CD4-positive, alpha-beta T cell treated with Interleukin-12 subunit alpha and Interleukin-12 subunit beta, for 1 hour (primary cell): ENCODE measurements around the gene NFKBIL1.

Source experiments
- DNase-seq: peaks from one replicate; pipeline ENCODE4 v3.0.0-alpha.2; 2020

The NFKBIL1 gene

GRCh38 chr6:31535538-31536324 is 11.7 kb upstream of the NFKBIL1 start:
- DNase-seq = no peak

- DNase-seq = peak; percentile 42
Observed at GRCh38 chr6:31538805-31539400, 8.5 kb upstream of the NFKBIL1 start.

- DNase-seq = no peak
Observed at GRCh38 chr6:31540640-31541039, 6.8 kb upstream of the NFKBIL1 start.

- peak; percentile 84 for DNase-seq
Observed at GRCh38 chr6:31541059-31541657, 6.2 kb upstream of the NFKBIL1 start.

GRCh38 chr6:31541658-31542521 is 5.5 kb upstream of the NFKBIL1 start, which contains the start of gene DDX39B:
TSS of gene DDX39B (minus strand) at chr6:31542003. CDS start at chr6:31540532, 1,471 bp downstream.
- peak; percentile 95 for DNase-seq

- no peak for DNase-seq
Observed at GRCh38 chr6:31543639-31544038, 3.8 kb upstream of the NFKBIL1 start.

- no peak for DNase-seq
Observed at GRCh38 chr6:31544676-31545075, 2.7 kb upstream of the NFKBIL1 start.

GRCh38 chr6:31545291-31545690 is 2.1 kb upstream of the NFKBIL1 start:
- DNase-seq = no peak

- DNase-seq = peak; percentile 87
Observed at GRCh38 chr6:31546339-31546957, 960 bp upstream of the NFKBIL1 start, which contains the start of gene ATP6V1G2. TSS of gene ATP6V1G2 (minus strand) at chr6:31546608. CDS start at chr6:31546559, 49 bp downstream.

- no peak for DNase-seq
Observed at GRCh38 chr6:31547727-31548543, 527 bp downstream of the NFKBIL1 start.

- DNase-seq = no peak
Observed at GRCh38 chr6:31548544-31548873, 1.1 kb downstream of the NFKBIL1 start.

GRCh38 chr6:31551371-31551770 is 4.0 kb downstream of the NFKBIL1 start:
- DNase-seq = peak; percentile 77

- no peak for DNase-seq
Observed at GRCh38 chr6:31556307-31556706, 8.9 kb downstream of the NFKBIL1 start.

- DNase-seq = no peak
Observed at GRCh38 chr6:31557443-31558317, 10.3 kb downstream of the NFKBIL1 start.

GRCh38 chr6:31558318-31558625 is 10.9 kb downstream of the NFKBIL1 start:
- DNase-seq = no peak

GRCh38 chr6:31558631-31559500 is 11.5 kb downstream of the NFKBIL1 start:
- peak; percentile 74 for DNase-seq

GRCh38 chr6:31559606-31559957 is 12.2 kb downstream of the NFKBIL1 start:
- DNase-seq = no peak

- DNase-seq = peak; percentile 62
Observed at GRCh38 chr6:31559958-31560696, 12.7 kb downstream of the NFKBIL1 start.

GRCh38 chr6:31560697-31561058 is 13.3 kb downstream of the NFKBIL1 start:
- no peak for DNase-seq
